ENCODE measurements around the gene PITPNC1.
"Not testable (repeated sequence)": the region's sequence is repeated elsewhere in the genome, so short reads cannot be mapped to it uniquely, and the experiment has no call there.

Gene PITPNC1

DNA sequence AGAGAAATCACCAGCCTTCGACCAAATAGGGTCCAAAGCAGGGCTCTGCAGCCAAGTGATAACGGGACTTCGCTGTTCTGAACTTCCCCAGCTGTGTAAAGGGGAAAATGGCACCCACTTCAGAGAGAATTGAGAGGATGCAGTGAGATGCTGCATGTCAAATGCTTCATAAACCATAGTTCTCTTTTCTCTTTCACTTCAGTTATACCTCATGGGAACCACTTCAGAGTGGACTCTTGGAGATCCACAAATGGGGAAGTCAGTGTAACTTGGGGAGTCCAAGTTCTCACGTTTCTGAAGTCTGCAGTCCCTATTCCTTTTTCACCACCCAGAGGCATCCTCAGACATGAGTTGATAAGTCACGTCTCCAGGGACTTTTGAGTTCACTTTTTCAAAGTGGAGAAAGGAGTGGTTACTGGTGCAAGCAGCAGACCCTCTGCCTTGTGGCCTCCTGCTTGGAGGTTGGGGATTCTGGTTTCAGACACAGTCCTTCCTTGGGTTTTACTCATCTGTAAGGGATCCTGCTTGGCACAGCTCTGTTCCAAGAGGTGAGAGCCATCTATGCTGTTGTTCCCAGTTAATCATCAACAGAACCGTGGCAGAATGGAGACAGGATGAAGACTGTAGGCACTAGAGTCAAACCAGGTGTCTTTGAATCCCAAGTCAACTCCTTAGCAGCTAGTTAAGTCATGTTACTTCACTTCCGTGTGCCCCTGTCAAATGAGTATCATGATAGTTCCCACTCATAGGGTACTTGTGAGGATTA is 217.2 kb downstream of the PITPNC1 start:
- DNase-seq: no peak

DNA sequence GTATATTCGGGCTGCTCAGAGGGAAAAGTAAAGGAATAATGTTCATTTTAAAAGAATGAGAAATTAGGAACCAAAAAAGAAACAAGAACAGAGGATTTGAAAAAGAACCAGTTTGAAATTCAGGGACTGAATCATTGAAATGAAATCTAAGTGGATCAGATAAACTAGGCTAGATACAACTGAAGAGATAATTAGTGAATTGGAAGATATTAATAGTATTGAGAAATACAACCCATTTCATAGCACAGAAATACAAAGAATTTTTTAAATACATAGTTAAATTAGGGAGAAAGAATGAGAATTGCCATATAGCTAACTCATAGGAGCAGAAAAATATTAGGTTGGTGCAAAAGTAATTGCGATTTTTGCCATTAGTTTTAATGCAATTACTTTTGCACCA is 223.3 kb downstream of the PITPNC1 start:
- no peak for DNase-seq

DNA sequence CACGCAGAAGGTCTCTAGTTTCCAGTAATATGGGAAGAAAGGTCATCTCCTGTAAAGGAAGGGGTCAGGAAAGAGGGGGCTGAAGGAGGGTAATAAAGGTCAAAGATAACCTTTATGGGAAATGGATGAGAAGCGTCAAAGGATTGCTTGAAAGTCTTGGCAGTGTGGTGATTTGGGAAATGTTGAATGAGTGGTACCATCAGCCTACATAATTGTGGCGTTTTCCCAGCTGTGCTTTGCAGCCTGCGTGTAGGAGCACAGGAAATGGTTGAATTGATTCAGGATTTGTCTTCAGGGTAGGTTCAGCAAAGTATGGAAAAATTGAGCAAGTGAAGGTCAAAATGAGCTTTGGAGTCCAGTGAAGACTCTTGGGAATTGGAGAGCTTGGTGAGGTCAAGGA is 224.8 kb downstream of the PITPNC1 start:
- DNase-seq: no peak

DNA sequence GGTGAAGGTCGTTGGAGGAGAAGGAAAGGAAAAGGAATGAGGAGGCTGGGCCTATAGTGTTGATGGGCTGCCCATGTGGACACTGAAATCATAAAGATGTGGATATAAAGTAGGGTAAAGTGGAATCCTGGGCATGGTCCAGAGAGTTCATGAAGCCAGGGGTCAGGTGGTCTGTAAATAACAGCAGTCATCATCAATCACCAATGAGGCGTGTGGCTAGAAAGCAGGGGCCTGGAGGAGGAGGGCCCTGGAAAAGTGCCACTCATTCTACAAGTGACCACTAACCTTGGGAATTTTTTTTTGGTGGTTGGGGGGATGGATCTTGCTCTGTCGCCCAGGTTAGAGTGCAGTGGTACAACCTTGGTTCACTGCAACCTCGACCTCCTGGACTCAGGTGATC is 225.4 kb downstream of the PITPNC1 start:
- no peak for DNase-seq

DNA sequence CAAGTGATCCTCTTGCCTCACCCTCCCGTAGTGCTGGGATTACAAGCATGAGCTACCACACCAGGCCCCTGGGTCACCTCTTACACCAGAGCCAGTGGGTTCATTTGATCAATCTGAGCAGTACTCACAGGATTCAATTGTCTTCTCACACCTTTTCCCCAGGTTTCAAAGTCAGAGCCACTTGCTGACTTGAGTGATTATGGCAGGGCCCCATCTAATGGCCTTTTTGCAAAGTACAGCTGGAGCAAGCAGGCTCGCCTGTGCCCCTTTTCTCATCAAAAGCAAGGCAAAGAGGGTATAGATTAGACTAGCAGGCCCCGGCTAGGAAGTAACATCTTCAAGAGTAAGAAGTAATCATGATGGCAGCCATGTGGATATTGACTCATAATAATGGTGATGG is 225.9 kb downstream of the PITPNC1 start:
- DNase-seq: peak; percentile 5

DNA sequence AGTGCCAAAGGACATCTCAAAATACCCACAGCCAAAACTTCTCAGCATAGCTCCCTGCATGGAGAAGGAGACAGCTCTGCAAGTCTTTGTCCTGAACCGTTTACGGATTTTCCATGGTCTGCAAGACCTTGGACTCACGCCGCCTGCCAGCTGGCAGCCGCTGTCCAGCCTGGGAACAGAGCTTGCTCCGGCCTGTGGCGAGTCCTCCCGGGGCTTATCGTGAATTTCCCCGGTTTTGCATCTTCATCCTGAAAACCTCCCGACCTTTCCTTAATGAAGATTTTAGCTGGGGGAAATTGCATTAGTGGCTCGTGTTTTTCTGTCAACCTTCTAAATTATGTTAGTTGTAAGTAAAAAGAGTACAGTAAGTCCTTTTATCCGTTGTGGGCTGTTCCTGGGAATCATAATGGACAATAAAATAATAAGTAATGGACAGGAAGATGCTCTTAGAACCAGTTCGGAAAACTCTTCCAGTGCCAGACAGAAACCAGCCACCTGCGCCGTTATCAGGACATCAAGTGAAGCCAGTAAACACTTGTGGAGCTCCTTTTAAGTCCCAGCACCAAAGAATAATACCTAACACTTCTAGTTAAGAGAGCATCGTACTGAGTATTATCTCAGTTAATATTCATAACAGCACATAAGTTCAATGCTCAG is 228.3 kb downstream of the PITPNC1 start:
- no peak for DNase-seq

DNA sequence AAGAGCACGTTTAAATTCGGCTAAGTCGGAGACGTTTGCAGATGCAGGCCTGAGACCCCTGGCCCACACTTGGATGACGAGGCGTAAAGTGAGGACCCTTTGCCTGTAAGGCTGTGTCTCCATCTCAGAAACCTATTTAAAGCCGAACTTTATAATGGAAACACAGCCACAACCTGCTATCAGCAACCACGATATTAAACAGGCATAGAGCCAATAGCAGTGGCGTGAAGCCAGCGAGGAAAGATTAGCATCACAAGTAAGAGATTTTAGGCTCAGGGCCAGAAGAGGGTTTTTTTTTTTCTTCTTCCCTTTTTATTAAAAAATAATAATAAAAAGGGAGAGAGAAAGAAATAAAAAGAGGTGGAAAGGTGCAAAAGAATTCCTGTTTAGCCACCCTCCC is 229.4 kb downstream of the PITPNC1 start:
- peak; percentile 77 for DNase-seq

DNA sequence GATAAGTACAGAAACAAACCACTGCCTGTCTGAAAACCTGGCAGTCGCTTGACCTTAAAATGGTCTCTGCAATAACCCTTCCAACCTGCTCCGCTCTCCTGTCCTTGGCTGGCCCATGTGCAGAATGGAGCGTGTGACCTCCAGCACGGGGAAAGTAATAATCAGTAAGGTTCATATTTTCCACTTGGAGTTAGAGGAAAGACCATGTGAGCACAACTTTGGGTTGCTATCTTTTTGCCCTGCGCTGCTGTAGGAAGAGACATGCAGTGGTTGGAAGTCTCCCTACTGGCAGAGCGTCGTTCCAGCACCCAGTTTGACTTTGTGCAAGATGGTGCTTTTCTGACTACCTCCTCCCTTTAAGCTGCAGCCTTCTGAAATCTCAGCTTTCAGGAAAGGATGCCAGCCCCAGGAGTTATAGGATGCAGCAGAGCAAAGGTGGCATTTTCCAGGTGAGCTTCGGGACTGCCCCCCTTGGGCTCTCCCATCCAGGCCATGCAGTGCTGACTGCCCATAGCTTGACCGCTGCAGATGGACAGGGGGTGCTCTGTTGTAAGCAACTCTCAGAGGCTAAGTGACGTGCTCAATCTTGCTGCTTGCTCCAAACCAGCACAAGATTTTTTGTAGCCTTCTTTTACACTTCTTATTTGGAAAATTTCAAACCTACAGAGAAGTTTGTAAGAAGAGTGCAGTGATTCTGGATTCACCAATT is 230.0 kb downstream of the PITPNC1 start:
- DNase-seq: peak; percentile 77

DNA sequence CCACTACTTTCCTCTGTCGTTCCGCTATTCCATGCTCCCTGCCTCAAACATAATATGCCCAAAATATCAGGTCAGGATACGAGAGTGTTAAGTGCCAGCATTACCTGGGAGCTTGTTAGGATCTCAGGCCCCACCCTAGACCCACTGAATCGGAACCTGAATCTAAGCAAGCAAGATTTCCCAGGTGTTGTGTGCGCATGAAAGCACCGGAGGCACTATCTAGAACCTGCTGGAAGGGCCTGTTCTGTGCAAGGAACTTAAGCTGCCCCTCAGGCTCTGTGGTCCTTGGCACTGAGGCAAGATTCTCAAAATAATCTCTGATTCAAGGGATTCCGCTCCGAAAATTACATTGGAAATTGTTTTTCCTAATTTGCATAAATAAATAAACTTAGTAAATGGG is 233.0 kb downstream of the PITPNC1 start:
- DNase-seq: no peak

DNA sequence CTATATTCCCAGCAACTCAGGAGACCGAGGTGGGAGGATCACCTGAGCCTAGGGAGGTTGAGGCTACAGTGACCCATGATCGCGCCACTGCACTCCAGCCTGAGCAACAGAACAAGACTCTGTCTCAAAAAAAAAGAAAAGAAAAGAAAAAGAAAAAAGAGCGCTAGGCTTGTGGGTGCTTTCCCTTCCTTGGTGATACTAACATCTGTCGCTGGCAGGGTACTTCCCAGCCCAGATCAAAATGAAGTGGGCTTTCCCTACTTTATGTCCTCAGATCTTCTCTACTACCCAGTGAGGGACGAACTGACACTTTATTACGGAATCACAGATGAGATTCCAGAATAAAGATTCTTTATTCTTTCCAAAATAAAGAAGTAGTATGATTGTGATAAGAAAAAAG is 236.9 kb downstream of the PITPNC1 start:
- no peak for DNase-seq

DNA sequence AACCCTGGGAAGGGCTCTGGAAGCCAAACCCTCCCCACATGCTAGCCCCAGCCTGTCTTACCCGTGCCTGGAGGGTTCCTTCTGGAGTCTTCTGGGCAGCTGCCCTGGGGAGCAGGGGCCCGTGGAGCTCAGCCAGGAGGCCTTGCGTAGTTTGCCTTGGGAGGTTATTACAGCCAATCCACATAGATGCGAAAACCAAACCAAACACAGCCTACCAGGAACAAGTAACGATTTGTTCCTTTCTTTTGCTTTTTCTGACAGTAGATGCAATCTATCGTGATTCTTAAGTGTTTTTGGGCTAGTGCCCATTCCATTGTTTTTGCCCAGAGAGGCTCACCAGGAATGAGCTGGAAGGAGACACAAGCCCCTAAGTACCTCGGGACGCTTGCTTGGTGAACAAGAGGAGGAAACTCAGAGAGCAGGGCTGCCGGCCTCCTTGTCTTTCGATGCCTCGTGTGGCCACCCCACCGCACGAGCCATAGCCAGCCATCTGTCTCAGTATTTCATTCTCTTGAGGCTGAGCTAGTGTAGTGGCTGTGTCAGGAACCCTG is 238.0 kb downstream of the PITPNC1 start:
- peak; percentile 6 for DNase-seq

DNA sequence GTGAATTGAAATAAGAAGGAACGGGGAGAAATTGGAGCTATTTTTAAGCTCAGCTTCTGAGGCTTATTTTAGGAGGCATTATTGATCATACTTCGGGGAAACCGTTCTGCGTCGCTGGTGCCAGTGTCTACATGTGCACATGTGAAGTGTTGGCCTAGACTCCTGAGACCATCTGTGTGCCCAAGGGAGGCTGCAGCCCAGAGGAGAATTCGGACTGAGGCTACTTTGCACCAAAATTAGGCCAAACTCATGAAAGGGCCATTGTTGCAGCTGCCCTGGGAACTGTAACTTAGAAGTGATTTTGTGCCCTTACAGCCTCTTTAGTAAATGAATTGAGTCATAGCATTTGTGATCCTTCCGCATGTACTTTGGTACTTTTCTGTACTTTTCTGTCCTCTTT is 238.7 kb downstream of the PITPNC1 start:
- no peak for DNase-seq

DNA sequence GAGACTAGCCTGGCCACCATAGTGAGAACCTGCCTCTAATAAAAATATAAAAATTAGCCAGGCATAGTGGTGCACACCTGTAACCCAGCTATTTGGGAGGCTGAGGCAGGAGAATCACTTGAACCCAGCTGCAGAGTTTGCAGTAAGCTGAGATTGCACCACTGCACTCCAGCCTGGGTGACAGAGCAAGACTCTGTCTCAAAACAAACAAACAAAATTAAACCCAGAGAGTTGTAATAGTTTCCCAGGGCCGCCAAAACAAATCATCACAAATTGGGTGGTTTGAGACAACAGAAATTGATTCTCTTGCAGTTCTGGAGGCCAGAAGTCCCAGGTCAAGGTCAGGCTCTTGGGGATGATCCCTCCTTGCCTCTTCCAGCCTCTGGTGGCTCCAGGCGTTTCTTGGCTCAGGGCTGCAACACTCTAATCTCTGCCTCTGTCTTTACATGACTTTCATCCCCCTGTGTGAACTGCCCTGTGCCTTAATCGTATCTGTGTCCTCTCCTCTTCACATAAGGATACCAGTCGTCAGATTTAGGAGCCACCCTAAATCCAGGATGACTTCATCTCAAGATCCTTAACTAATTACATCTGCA is 240.3 kb downstream of the PITPNC1 start:
- DNase-seq: no peak

DNA sequence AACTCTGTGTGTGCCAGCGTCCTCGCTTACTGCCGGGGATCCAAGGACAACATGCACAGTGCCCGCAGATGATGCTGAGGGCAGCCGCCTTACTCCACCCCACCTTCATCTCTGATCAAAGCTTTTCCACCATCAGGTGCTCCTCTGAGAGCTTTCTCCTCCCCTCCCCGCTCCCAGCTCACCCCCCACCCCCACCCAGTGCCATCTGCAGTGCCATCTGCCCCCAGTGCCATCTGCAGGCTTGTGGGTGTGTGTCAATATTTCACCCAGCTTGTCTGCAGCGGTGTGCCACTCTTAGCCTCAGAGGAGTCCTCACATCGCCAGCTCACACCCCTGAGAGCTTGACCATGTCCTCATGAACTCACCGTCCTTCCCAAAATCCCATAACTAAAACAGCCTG is 242.5 kb downstream of the PITPNC1 start:
- DNase-seq: no peak

DNA sequence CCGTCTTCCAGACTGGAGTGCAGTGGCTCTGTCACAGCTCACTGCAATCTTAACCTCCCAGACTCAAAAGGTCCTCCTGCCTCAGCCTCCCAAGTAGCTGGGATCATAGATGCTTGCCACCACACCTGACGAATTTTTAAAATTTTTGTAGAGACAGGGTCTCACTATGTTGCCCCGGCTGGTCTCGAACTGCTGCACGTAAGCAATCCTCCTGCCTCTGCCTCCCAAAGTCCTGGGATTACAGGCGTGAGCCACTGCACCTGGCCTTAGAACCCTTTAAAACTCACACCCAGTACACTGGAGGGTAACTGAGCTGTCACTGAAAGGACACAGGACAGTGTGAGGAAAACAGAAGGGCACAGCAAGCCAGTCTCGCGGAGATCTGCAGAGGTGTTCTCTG is 243.0 kb downstream of the PITPNC1 start:
- no peak for DNase-seq

DNA sequence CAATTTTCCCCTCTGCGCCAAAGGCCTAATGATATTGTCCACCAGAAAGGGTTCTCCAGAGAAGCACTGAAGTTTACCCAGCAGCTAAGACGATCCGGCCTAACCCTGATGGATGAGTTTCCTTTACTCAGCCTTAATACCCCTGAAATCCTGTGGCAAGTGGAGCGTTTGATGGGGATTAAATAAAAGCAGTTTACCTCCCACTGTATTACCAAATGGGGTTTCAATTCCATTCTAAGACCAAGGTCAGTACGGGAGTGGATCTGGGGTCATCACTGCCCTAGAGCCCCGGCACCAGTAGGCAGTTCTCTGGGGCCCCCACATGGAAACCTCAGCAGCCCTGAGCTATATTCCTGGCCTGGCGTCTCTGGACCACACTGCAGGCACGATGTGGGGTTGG is 243.6 kb downstream of the PITPNC1 start:
- DNase-seq: no peak

DNA sequence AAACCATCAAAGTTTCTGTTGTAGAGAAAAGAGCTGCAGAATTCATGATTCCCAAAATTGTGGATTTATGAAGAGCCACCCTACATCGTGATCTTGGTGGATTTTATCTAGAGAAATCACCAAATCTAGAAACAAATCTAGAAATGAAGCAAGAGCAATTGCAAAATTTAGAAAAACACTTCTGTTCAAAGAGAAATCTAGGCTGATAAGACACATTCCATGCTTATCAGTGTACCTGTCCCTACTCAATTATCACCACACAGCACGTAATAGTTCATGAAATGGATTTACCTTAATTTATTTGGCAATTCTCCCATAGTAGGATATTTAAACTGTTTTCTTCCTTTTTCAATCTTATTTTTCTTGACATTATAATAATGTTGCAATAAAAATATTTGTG is 246.7 kb downstream of the PITPNC1 start:
- no peak for DNase-seq

DNA sequence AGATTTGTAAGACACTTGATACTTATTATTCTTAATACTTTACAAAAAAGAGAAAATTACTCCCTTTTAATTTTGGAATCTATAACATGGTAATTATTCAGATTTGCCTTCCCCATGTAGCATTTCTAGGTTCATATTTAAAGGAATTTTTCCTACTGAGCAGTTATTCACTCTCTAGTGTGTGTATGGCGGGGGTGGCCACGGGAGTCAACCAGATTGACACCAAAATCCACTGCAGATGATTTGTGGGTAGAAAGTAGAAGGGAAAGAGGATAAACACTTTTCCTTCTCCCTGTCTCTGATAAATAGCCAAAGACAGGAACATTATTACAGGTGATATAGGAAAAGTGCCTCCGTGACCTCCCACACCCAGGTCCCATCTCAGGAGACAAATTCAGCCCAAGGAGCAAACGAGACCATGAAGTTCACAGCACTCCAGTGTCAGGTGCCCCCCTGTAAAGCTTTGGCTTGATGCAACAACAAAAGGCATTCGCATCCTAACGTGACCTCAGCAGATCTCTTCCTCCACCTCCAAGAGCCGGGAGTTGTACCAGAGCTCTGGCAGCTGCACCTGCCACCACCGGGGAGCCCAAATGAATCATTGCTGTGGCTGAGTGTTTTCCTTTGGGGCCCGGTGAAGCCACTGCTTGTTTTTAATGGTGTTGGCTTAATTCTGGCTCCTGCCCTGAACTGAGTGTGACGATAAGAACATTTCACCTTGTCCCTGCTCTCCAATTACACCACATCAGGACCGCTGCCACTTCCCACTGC is 248.0 kb downstream of the PITPNC1 start:
- no peak for DNase-seq

DNA sequence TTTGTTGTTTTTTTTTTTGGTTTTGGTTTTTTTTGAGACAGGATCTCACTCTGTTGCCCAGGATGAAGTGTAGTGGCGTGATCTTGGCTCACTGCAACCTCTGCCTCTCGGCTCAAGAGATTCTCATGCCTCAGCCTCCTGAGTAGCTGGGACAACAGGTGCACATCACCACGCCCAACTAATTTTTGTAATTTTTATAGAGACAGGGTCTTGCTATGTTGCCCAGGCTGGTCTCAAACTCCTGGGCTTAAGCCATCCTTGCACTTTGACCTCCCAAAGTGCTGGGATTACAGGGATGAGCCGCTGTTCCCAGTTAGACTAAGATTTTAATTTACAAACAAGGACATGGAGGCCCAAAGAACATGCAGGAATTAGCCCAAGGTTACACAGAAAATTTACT is 248.9 kb downstream of the PITPNC1 start:
- DNase-seq: no peak

DNA sequence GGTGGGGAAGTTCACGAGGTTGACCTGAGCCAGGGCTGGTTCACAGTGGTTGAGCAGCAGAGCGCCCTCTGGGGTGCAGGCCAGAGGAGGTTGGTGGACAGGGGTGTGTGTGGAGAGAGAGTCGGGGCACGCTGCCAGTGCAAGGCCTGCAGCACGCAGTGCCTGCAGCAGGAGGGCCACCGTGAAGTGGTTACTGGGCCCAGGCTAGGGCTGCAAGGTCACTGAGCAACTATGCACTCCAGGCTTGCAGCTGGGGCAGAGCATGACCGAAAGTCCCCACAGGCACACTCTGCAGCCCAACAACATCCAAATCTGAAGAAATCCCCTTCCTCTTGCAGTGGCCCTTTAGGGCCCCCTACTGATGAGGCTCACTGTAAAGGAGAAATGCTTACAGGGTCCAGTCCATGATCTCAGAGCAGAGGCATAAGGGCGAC is 251.5 kb downstream of the PITPNC1 start:
- no peak for DNase-seq

DNA sequence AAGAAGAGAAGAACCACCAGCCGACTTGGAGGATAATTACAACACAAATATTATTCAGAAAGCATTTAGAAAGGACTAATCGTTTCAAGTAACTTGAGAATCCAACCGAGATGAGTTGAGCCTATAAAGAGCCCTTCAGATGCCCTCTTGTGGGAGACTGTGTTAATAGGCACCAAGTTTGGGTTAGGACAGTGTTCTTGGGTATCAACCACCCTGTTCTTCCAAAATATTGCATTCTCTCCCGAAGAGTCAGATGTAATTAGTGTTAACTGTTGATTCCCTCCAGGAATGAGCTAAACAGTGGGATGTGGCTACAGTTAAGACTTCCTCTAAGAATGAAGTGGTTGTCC is 252.9 kb downstream of the PITPNC1 start:
- peak; percentile 25 for DNase-seq

DNA sequence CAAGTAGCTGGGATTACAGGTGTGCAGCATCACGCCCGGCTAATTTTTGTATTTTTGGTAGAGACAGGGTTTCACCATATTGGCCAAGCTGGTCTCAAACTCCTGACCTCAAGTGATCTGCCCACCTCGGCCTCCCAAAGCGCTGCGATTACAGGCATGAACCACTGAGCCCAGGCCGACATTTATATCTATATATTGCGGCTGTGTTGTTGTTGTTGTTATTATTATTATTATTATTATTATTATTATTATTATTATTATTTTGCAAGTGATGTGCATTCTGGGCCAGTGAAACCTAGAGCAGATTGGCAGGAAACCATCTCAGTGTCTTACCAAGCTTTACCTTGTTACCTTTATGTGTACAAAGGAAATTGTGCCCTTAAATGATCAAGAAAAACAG is 253.8 kb downstream of the PITPNC1 start:
- DNase-seq: not testable (repeated sequence)

DNA sequence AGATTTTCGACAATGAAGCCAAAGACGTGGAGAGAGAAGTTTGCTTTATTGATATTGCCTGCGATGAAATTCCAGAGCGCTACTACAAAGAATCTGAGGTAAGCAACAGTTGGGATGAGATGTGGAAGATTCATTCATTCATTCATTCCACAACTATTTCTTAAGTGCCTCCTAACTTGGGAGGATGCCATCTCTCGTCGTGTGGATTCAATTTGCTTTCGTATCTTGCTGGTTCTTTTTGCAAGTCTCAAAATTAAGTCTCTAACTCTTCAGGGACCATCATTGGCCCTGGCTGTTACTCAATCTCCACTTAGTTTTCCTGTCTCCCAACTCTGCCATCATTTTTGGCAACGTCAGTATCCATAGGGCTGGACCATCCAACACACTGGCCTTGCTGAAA is 255.1 kb downstream of the PITPNC1 start:
- DNase-seq: no peak

All from NCI-H1105 treated with DMSO at 0.1 percent for 48 hours (cell line).